Esophagus squamous epithelium (tissue), 4 donors: Measurements from ENCODE around the gene SULT1A2.
"Not testable (repeated sequence)": the region's sequence is repeated elsewhere in the genome, so short reads cannot be mapped to it uniquely, and the experiment has no call there.

Source experiments
- CTCF ChIP-seq, 6 experiments: fragments of 450-650 bp in 4 of 6; fragments of 200-600 bp in 2 of 6; sonication (generic) in 2 of 6; IDR thresholded peaks; one replicate each; pipeline ENCODE4 v1.5.1; 2016 to 2019; ENCODE audit warnings: antibody characterized with exemption in 6 of 6, mild to moderate bottlenecking in 4 of 6, moderate library complexity in 4 of 6
- POLR2A ChIP-seq, 4 donors: fragments of 450-650 bp; IDR thresholded peaks; one replicate each; pipeline ENCODE4 v1.6.1; 2017; ENCODE audit warnings: antibody characterized with exemption in 4 of 4, mild to moderate bottlenecking in 4 of 4, moderate library complexity in 3 of 4

GRCh38 chr16:28599377-28600285, 2.8 kb upstream of the SULT1A2 start:
- TF ChIP-seq CTCF, POLR2A (IDR thresholded peaks at IDR 0.05): not testable (repeated sequence)
